ENCODE data around the gene TREH.
"Not testable (repeated sequence)": the region's sequence is repeated elsewhere in the genome, so short reads cannot be mapped to it uniquely, and the experiment has no call there.

Gene TREH

GRCh38 chr11:118621071-118621783 lies 58.2 kb downstream of the TREH start:
- no peak for DNase-seq (ENCODE audit: low read depth, low spot score)
- no peak overlapping the region for H3K4me3 ChIP-seq (ENCODE audit: low read length)

GRCh38 chr11:118620529-118621070 lies 58.9 kb downstream of the TREH start:
- no peak for DNase-seq (ENCODE audit: low read depth, low spot score)
- no peak overlapping the region for H3K4me3 ChIP-seq (ENCODE audit: low read length)

- no peak for DNase-seq (ENCODE audit: low read depth, low spot score)
- no peak overlapping the region for H3K4me3 ChIP-seq (ENCODE audit: low read length)
Measured at GRCh38 chr11:118619444-118620197, 59.8 kb downstream of the TREH start.

DNA sequence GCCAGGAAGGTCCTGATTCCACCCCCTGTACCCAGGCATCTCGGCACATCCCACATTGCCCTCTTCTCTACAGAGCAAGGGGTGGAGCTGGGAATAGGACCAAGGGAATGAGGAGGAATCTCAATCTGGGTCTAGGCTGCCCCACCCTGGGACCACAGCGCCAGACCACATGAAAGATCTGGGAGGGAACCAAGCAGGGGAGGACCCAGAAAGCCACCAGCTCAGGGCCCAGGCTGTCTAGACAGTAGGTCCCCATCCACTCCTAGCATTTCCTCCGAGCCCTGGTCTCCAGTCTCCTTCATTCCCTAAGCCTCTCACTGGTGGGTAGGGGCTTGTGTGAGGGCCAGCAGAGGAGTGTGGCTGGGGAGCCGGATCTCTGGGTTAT lies 60.5 kb downstream of the TREH start:
- no peak overlapping the region for H3K4me3 ChIP-seq (ENCODE audit: low read length)
- DNase-seq (ENCODE audit: low read depth, low spot score) = no peak

- DNase-seq (ENCODE audit: low read depth, low spot score) = no peak
- no peak overlapping the region for H3K4me3 ChIP-seq (ENCODE audit: low read length)
Measured at GRCh38 chr11:118618115-118618990, 61.1 kb downstream of the TREH start.

DNA sequence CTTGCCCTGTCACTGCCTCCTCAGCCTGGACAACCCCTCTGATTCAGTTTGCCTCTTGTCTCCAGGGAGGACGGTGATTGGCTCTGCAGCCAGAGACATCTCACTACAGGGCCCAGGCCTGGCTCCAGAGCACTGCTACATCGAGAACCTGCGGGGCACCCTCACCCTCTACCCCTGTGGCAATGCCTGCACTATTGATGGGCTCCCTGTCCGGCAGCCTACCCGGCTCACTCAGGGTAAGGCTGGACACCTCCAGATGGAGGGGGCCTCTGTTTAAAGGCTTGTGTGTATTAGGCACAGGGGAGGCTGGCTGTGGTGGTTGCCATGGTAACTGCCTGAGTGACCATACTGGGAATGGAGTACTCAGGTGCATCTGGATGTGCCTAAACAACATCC lies 63.5 kb downstream of the TREH start:
- no peak overlapping the region for H3K4me3 ChIP-seq (ENCODE audit: low read length)
- DNase-seq (ENCODE audit: low read depth, low spot score) = no peak

- H3K4me3 ChIP-seq (ENCODE audit: low read length) = no peak overlapping the region
- no peak for DNase-seq (ENCODE audit: low read depth, low spot score)
Measured at GRCh38 chr11:118615282-118615975, 64.0 kb downstream of the TREH start.

- H3K4me3 ChIP-seq (ENCODE audit: low read length) = no peak overlapping the region
- no peak for DNase-seq (ENCODE audit: low read depth, low spot score)
Measured at GRCh38 chr11:118614511-118614910, 64.9 kb downstream of the TREH start.

- no peak overlapping the region for H3K4me3 ChIP-seq (ENCODE audit: low read length)
- no peak for DNase-seq (ENCODE audit: low read depth, low spot score)
Measured at GRCh38 chr11:118612378-118612777, 67.1 kb downstream of the TREH start.

GRCh38 chr11:118611433-118611795 lies 68.0 kb downstream of the TREH start:
- H3K4me3 ChIP-seq (ENCODE audit: low read length); DNase-seq (ENCODE audit: low read depth, low spot score): not testable (repeated sequence)

- no peak overlapping the region for H3K4me3 ChIP-seq (ENCODE audit: low read length)
- no peak for DNase-seq (ENCODE audit: low read depth, low spot score)
Measured at GRCh38 chr11:118610773-118611432, 68.5 kb downstream of the TREH start.

DNA sequence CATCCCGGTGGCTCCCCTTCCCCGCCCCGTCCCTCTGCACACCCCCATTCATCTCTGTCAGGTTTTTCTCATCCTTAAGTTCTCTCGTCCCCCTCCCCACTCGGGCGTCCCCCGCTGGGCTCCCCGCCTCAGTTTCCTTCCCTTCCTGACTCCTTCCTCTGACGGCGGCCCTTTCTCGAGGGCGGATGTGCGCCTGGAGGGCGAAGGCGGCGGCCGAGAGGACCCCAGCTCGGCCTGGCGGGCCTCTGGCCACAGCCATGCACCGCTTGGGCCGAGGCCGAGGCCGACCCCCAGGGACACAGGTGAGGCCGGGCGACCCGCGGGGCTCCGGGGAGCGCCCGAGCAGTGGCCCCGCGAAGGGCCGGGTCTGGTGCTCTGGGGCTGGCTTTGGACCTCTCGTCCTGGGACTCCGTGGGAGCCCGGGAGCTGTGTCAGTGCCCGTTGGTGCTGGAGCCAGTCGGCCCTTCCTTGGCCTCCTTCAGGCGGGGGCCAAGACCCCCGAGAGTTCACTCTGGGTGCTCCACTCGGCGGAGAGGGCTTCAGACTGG lies 69.2 kb downstream of the TREH start:
- no peak overlapping the region for H3K4me3 ChIP-seq (ENCODE audit: low read length)
- no peak for DNase-seq (ENCODE audit: low read depth, low spot score)

- DNase-seq (ENCODE audit: low read depth, low spot score) = no peak
- no peak overlapping the region for H3K4me3 ChIP-seq (ENCODE audit: low read length)
Measured at GRCh38 chr11:118609380-118610224, 69.8 kb downstream of the TREH start.

GRCh38 chr11:118608360-118609227 lies 70.9 kb downstream of the TREH start:
- no peak for DNase-seq (ENCODE audit: low read depth, low spot score)
- H3K4me3 ChIP-seq (ENCODE audit: low read length) = peak overlapping the region; percentile 36

GRCh38 chr11:118607401-118608359 lies 71.8 kb downstream of the TREH start, which contains the start of gene PHLDB1:
Gene PHLDB1, plus strand, starts transcription at chr11:118607615. Its CDS starts 6,222 bp downstream, at chr11:118613837.
- peak within 1 kb of the TSS; percentile 36 for H3K4me3 ChIP-seq (ENCODE audit: low read length)
- no peak for DNase-seq (ENCODE audit: low read depth, low spot score)

Data from Jurkat, Clone E6-1 (cell line).